Measurements from ENCODE around the gene VTI1A.
A peak's percentile ranks its signal among the peaks of the same experiment; 100 is the strongest.
"Not testable (repeated sequence)": the region's sequence is repeated elsewhere in the genome, so short reads cannot be mapped to it uniquely, and the experiment has no call there.

Gene VTI1A

GRCh38 chr10:112492736-112493135 lies 45.7 kb downstream of the VTI1A start:
- Histone ChIP-seq H3K4me3 (ENCODE audit: low read length, poor library complexity, severe bottlenecking) (no peak overlapping the region), H3F3A (ENCODE audit: low read depth) (no peaks in the 10 kb centered on the region), H3K4me1 (ENCODE audit: insufficient read depth, low read length, poor library complexity, severe bottlenecking) (peaks cover 5% of the 10 kb centered on the region), H3K4me2 (ENCODE audit: low read depth, low read length, poor library complexity, severe bottlenecking) (no peak overlapping the region), H3K9me2 (replicated peaks; ENCODE audit: low read depth, low read length) (no peaks in the 10 kb centered on the region), H4K20me1 (ENCODE audit: insufficient read depth, low read length, poor library complexity, severe bottlenecking) (peaks cover 4% of the 10 kb centered on the region), H2AFZ (ENCODE audit: low read length) (no peak overlapping the region), H3K9ac (ENCODE audit: low read depth, low read length, poor library complexity, severe bottlenecking) (no peak overlapping the region), H3K9me3 (ENCODE audit: insufficient read depth, low read depth, low read length) (no peaks in the 10 kb centered on the region), H3K36me3 (ENCODE audit: insufficient read depth, low read length) (no peaks in the 10 kb centered on the region), H3K27me3 (ENCODE audit: insufficient read depth, low read length, poor library complexity, severe bottlenecking) (no peaks in the 10 kb centered on the region), H3K79me2 (ENCODE audit: insufficient read depth, low read length) (0 out of 2 replicates have a peak, but pooled peaks cover 4% of the 10 kb centered on the region)
- TF ChIP-seq CTCF (conservative IDR thresholded peaks at IDR 0.05; ENCODE audit: low read length) (no peak), EZH2phosphoT487 (IDR thresholded peaks at IDR 0.05; ENCODE audit: borderline replicate concordance) (no peak)

GRCh38 chr10:112497347-112497950 lies 50.4 kb downstream of the VTI1A start:
- TF ChIP-seq CTCF (conservative IDR thresholded peaks at IDR 0.05; ENCODE audit: low read length) (no peak), EZH2phosphoT487 (IDR thresholded peaks at IDR 0.05; ENCODE audit: borderline replicate concordance) (no peak)
- no peak overlapping the region for H2AFZ ChIP-seq (ENCODE audit: low read length)
- H3K4me2 ChIP-seq (ENCODE audit: low read depth, low read length, poor library complexity, severe bottlenecking) = peak overlapping the region; percentile 19
- peaks cover 6% of the 10 kb centered on the region for H3K4me1 ChIP-seq (ENCODE audit: insufficient read depth, low read length, poor library complexity, severe bottlenecking)
- H3K4me3 ChIP-seq (ENCODE audit: low read length, poor library complexity, severe bottlenecking) = no peak overlapping the region
- no peaks in the 10 kb centered on the region for H3K9me3 ChIP-seq (ENCODE audit: insufficient read depth, low read depth, low read length)
- H3K9me2 ChIP-seq (replicated peaks; ENCODE audit: low read depth, low read length) = no peaks in the 10 kb centered on the region
- H3K79me2 ChIP-seq (ENCODE audit: insufficient read depth, low read length) = peaks cover 12% of the 10 kb centered on the region
- H3K9ac ChIP-seq (ENCODE audit: low read depth, low read length, poor library complexity, severe bottlenecking) = no peak overlapping the region
- no peaks in the 10 kb centered on the region for H4K20me1 ChIP-seq (ENCODE audit: insufficient read depth, low read length, poor library complexity, severe bottlenecking)
- H3K27me3 ChIP-seq (ENCODE audit: insufficient read depth, low read length, poor library complexity, severe bottlenecking) = no peaks in the 10 kb centered on the region
- H3K36me3 ChIP-seq (ENCODE audit: insufficient read depth, low read length) = no peaks in the 10 kb centered on the region
- H3F3A ChIP-seq (ENCODE audit: low read depth) = no peaks in the 10 kb centered on the region

- H3K9ac ChIP-seq (ENCODE audit: low read depth, low read length, poor library complexity, severe bottlenecking) = no peak overlapping the region
- H3K4me2 ChIP-seq (ENCODE audit: low read depth, low read length, poor library complexity, severe bottlenecking) = no peak overlapping the region
- TF ChIP-seq EZH2phosphoT487 (IDR thresholded peaks at IDR 0.05; ENCODE audit: borderline replicate concordance) (no peak), CTCF (conservative IDR thresholded peaks at IDR 0.05; ENCODE audit: low read length) (no peak)
- no peak overlapping the region for H2AFZ ChIP-seq (ENCODE audit: low read length)
- no peaks in the 10 kb centered on the region for H3K9me2 ChIP-seq (replicated peaks; ENCODE audit: low read depth, low read length)
- no peaks in the 10 kb centered on the region for H3K9me3 ChIP-seq (ENCODE audit: insufficient read depth, low read depth, low read length)
- no peaks in the 10 kb centered on the region for H3K27me3 ChIP-seq (ENCODE audit: insufficient read depth, low read length, poor library complexity, severe bottlenecking)
- no peaks in the 10 kb centered on the region for H4K20me1 ChIP-seq (ENCODE audit: insufficient read depth, low read length, poor library complexity, severe bottlenecking)
- no peaks in the 10 kb centered on the region for H3K36me3 ChIP-seq (ENCODE audit: insufficient read depth, low read length)
- H3K79me2 ChIP-seq (ENCODE audit: insufficient read depth, low read length) = peaks cover 12% of the 10 kb centered on the region
- peaks cover 6% of the 10 kb centered on the region for H3K4me1 ChIP-seq (ENCODE audit: insufficient read depth, low read length, poor library complexity, severe bottlenecking)
- H3F3A ChIP-seq (ENCODE audit: low read depth) = no peaks in the 10 kb centered on the region
- H3K4me3 ChIP-seq (ENCODE audit: low read length, poor library complexity, severe bottlenecking) = no peak overlapping the region
These were observed 51.8 kb downstream of the VTI1A start for GRCh38 chr10:112498806-112499205.

GRCh38 chr10:112499985-112500384 lies 53.0 kb downstream of the VTI1A start:
- not testable (repeated sequence) for H3K9ac ChIP-seq (ENCODE audit: low read depth, low read length, poor library complexity, severe bottlenecking); H3K4me2 ChIP-seq (ENCODE audit: low read depth, low read length, poor library complexity, severe bottlenecking); H4K20me1 ChIP-seq (ENCODE audit: insufficient read depth, low read length, poor library complexity, severe bottlenecking); H3K36me3 ChIP-seq (ENCODE audit: insufficient read depth, low read length); H3K27me3 ChIP-seq (ENCODE audit: insufficient read depth, low read length, poor library complexity, severe bottlenecking); H3K9me3 ChIP-seq (ENCODE audit: insufficient read depth, low read depth, low read length); H3K4me3 ChIP-seq (ENCODE audit: low read length, poor library complexity, severe bottlenecking); H2AFZ ChIP-seq (ENCODE audit: low read length); H3F3A ChIP-seq (ENCODE audit: low read depth); H3K4me1 ChIP-seq (ENCODE audit: insufficient read depth, low read length, poor library complexity, severe bottlenecking); H3K9me2 ChIP-seq (replicated peaks; ENCODE audit: low read depth, low read length)
- H3K79me2 ChIP-seq (ENCODE audit: insufficient read depth, low read length) = peaks cover 12% of the 10 kb centered on the region

All from Loucy (cell line).